ENCODE data around the gene NPLOC4.

Gene NPLOC4

GRCh38 chr17:81538651-81539570 is 98.0 kb downstream of the NPLOC4 start:
- Histone ChIP-seq H3K27me3 (replicated peaks; ENCODE audit: control insufficient read depth, insufficient read depth, low read length) (no peaks in the 10 kb centered on the region), H3K36me3 (ENCODE audit: control insufficient read depth, insufficient read depth, low read length) (peaks cover 17% of the 10 kb centered on the region), H3K4me3 (replicated peaks; ENCODE audit: low read depth, low read length) (no peak overlapping the region)
- no peak for DNase-seq (ENCODE audit: extremely low read depth, insufficient read length)
- no peak for TF ChIP-seq CTCF (IDR thresholded peaks at IDR 0.05; ENCODE audit: insufficient read depth, low read length, poor library complexity, severe bottlenecking)

GRCh38 chr17:81537856-81538555 is 98.9 kb downstream of the NPLOC4 start:
- H3K36me3 ChIP-seq (ENCODE audit: control insufficient read depth, insufficient read depth, low read length) = peaks cover 10% of the 10 kb centered on the region
- DNase-seq (ENCODE audit: extremely low read depth, insufficient read length) = no peak

GRCh38 chr17:81537343-81537855 is 99.5 kb downstream of the NPLOC4 start:
- peak; percentile 53 for DNase-seq (ENCODE audit: extremely low read depth, insufficient read length)
- Histone ChIP-seq H3K36me3 (ENCODE audit: control insufficient read depth, insufficient read depth, low read length) (peaks cover 6% of the 10 kb centered on the region), H3K4me3 (replicated peaks; ENCODE audit: low read depth, low read length) (no peak overlapping the region), H3K27me3 (replicated peaks; ENCODE audit: control insufficient read depth, insufficient read depth, low read length) (no peaks in the 10 kb centered on the region)
- TF ChIP-seq CTCF (IDR thresholded peaks at IDR 0.05; ENCODE audit: insufficient read depth, low read length, poor library complexity, severe bottlenecking) = peak; percentile 61

More at GRCh38 chr17:81537856-81538555, 98.9 kb downstream of the NPLOC4 start:
- no peaks in the 10 kb centered on the region for H3K27me3 ChIP-seq (replicated peaks; ENCODE audit: control insufficient read depth, insufficient read depth, low read length)
- no peak for TF ChIP-seq CTCF (IDR thresholded peaks at IDR 0.05; ENCODE audit: insufficient read depth, low read length, poor library complexity, severe bottlenecking)
- H3K4me3 ChIP-seq (replicated peaks; ENCODE audit: low read depth, low read length) = no peak overlapping the region

DNA sequence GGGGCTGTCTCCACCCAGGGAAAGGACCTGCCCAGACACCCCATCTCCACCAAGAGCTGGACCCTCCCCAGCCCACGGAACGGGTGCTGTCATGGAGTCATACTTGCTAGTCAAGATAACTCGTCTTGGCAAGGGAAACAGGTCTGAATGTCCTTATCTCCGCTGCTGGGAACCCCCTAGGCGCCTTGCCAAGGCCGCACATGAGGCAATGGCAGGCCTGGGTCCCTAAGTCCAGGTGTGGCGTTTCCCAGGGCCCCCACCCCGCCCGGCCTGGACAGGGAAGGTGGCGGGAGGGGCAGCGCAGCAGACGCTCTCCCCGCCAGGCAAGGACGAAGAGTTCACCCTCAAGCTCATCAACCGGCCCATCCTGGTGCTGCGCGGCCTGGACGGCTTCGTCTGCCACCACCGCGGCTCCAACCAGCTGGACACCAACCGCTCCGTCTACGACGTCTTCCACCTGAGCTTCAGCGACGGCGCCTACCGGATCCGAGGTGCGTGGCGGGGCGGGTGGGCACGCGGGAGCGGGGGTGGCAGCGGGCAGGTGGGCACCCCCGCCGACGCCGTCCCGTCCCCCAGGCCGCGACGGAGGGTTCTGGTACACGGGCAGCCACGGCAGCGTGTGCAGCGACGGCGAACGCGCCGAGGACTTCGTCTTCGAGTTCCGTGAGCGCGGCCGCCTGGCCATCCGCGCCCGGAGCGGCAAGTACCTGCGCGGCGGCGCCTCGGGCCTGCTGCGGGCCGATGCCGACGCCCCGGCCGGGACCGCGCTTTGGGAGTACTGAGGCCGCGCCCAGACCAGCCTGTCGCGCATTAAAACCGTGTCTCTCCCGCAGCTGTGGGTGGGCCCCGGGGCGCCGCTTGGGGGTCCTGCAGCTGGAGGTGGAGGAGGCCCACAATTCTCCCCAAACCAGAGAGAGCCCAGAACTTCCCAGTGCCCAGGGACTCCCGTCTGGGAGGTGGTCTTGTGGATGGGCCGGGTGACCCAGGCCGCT is 100.3 kb downstream of the NPLOC4 start:
- H3K36me3 ChIP-seq (ENCODE audit: control insufficient read depth, insufficient read depth, low read length) = peaks cover 6% of the 10 kb centered on the region
- no peaks in the 10 kb centered on the region for H3K27me3 ChIP-seq (replicated peaks; ENCODE audit: control insufficient read depth, insufficient read depth, low read length)
- TF ChIP-seq CTCF (IDR thresholded peaks at IDR 0.05; ENCODE audit: insufficient read depth, low read length, poor library complexity, severe bottlenecking) = no peak
- no peak overlapping the region for H3K4me3 ChIP-seq (replicated peaks; ENCODE audit: low read depth, low read length)
- no peak for DNase-seq (ENCODE audit: extremely low read depth, insufficient read length)

Measured in GM06990 (cell line).